HEK293T (cell line): ENCODE measurements around the gene MTERF4.
"Not testable (repeated sequence)": the region's sequence is repeated elsewhere in the genome, so short reads cannot be mapped to it uniquely, and the experiment has no call there.

Experiments
- CTCF ChIA-PET: fragments of 350-600 bp; formaldehyde crosslinking; extraction: SDS; loops from one replicate; lab custom pipeline; 2021; ENCODE audit warnings: antibody characterized with exemption, inconsistent platforms; lab: Yijun Ruan, JAX
- POLR2A ChIA-PET: fragments of 350-600 bp; formaldehyde crosslinking; extraction: SDS; loops from one replicate; lab custom pipeline; 2020; ENCODE audit warnings: antibody characterized with exemption, inconsistent platforms; lab: Yijun Ruan, JAX
- DNase-seq: peaks from one replicate; pipeline ENCODE4 v3.0.0; 2012; ENCODE audit warnings: mixed read lengths; ENCODE audit errors: extremely low spot score
- ARNT ChIP-seq: fragments of 450-650 bp; IDR thresholded peaks from 2 replicates; pipeline ENCODE4 v1.6.1; 2017; ENCODE audit warnings: mild to moderate bottlenecking
- BHLHE40 ChIP-seq: fragments of 450-650 bp; IDR thresholded peaks from 2 replicates; pipeline ENCODE4 v1.6.1; 2016; ENCODE audit warnings: mild to moderate bottlenecking, moderate library complexity, borderline replicate concordance
- CTBP1 ChIP-seq: fragments of 450-650 bp; IDR thresholded peaks from 2 replicates; pipeline ENCODE4 v1.6.1; 2016; ENCODE audit warnings: borderline replicate concordance
- ELF4 ChIP-seq: fragments of 450-650 bp; IDR thresholded peaks from 2 replicates; pipeline ENCODE4 v1.6.1; 2017; ENCODE audit warnings: antibody characterized with exemption
- FOXA1 ChIP-seq: fragments of 450-650 bp; IDR thresholded peaks from 2 replicates; pipeline ENCODE4 v1.6.1; 2016; ENCODE audit warnings: mild to moderate bottlenecking
- FOXK2 ChIP-seq: fragments of 450-650 bp; IDR thresholded peaks from 2 replicates; pipeline ENCODE4 v1.6.1; 2016; ENCODE audit warnings: mild to moderate bottlenecking
- FOXM1 ChIP-seq: fragments of 450-650 bp; IDR thresholded peaks from 2 replicates; pipeline ENCODE4 v1.6.1; 2017; ENCODE audit warnings: mild to moderate bottlenecking, borderline replicate concordance
- HDGF ChIP-seq: fragments of 450-650 bp; IDR thresholded peaks from 2 replicates; pipeline ENCODE4 v1.6.1; 2017; ENCODE audit warnings: antibody characterized with exemption, borderline replicate concordance
- L3MBTL2 ChIP-seq: fragments of 450-650 bp; conservative IDR thresholded peaks from 2 replicates; pipeline ENCODE4 v1.6.1; 2016; ENCODE audit warnings: mild to moderate bottlenecking
- LEF1 ChIP-seq: fragments of 450-650 bp; IDR thresholded peaks from 2 replicates; pipeline ENCODE4 v1.6.1; 2017; ENCODE audit warnings: mild to moderate bottlenecking, borderline replicate concordance
- NFRKB ChIP-seq: fragments of 450-650 bp; IDR thresholded peaks from 2 replicates; pipeline ENCODE4 v1.6.1; 2016; ENCODE audit warnings: mild to moderate bottlenecking, moderate library complexity
- PKNOX1 ChIP-seq: fragments of 450-650 bp; IDR thresholded peaks from 2 replicates; pipeline ENCODE4 v1.6.1; 2016
- SP1 ChIP-seq: fragments of 450-650 bp; IDR thresholded peaks from 2 replicates; pipeline ENCODE4 v1.6.1; 2017
- SUZ12 ChIP-seq: fragments of 450-650 bp; IDR thresholded peaks from 2 replicates; pipeline ENCODE4 v1.6.1; 2016; ENCODE audit warnings: mild to moderate bottlenecking
- TARDBP ChIP-seq: fragments of 450-650 bp; IDR thresholded peaks from 2 replicates; pipeline ENCODE4 v1.6.1; 2016
- ZNF384 ChIP-seq: fragments of 450-650 bp; IDR thresholded peaks from 2 replicates; pipeline ENCODE4 v1.6.1; 2016

Gene MTERF4

GRCh38 chr2:241110089-241110606 lies 8.1 kb upstream of the MTERF4 start:
- ChIA-PET POLR2A (interaction anchor here (0.5 to 1.7 kb wide), 2 partner anchors 8 to 9 kb away, joined by 3 to 6 read pairs; partner anchors contain the start of gene MTERF4), CTCF (no interaction called here)
- DNase-seq = no peak
- TF ChIP-seq L3MBTL2 (no peak), BHLHE40 (no peak), FOXA1 (no peak), LEF1 (no peak), SUZ12 (no peak), SP1 (no peak), NFRKB (no peak), FOXM1 (no peak), ZNF384 (no peak), ELF4 (no peak)

GRCh38 chr2:241109210-241110088 lies 7.4 kb upstream of the MTERF4 start:
- POLR2A ChIA-PET = interaction anchor here (0.5 to 1.7 kb wide), 2 partner anchors 7 to 8 kb away, joined by 3 to 6 read pairs; partner anchors contain the start of gene MTERF4
- TF ChIP-seq CTBP1 = no peak
- no peak for TF ChIP-seq PKNOX1
- TF ChIP-seq LEF1 = no peak
- TF ChIP-seq ELF4 = no peak
- TF ChIP-seq TARDBP = no peak
- no peak for TF ChIP-seq NFRKB
- TF ChIP-seq ARNT = no peak
- TF ChIP-seq ZNF384 = no peak
- TF ChIP-seq BHLHE40 = no peak
- TF ChIP-seq L3MBTL2 = no peak
- TF ChIP-seq FOXA1 = no peak
- CTCF ChIA-PET = no interaction called here
- DNase-seq = no peak

- POLR2A ChIA-PET = no interaction called here
- CTCF ChIA-PET = no interaction called here
- no peak for DNase-seq
- TF ChIP-seq FOXK2 = no peak
- TF ChIP-seq ZNF384 = no peak
- TF ChIP-seq NFRKB = no peak
- no peak for TF ChIP-seq FOXA1
- no peak for TF ChIP-seq BHLHE40
- no peak for TF ChIP-seq SUZ12
- no peak for TF ChIP-seq PKNOX1
- no peak for TF ChIP-seq ELF4
- no peak for TF ChIP-seq ARNT
- TF ChIP-seq L3MBTL2 = no peak
- no peak for TF ChIP-seq HDGF
- no peak for TF ChIP-seq SP1
- TF ChIP-seq FOXM1 = no peak
- no peak for TF ChIP-seq TARDBP
- TF ChIP-seq LEF1 = no peak
- TF ChIP-seq CTBP1 = no peak
Measured at GRCh38 chr2:241108271-241109209, 6.5 kb upstream of the MTERF4 start.

- TF ChIP-seq ZNF384 (no peak), FOXM1 (no peak), ARNT (no peak)
- no peak for DNase-seq
- CTCF ChIA-PET = no interaction called here
- POLR2A ChIA-PET = no interaction called here
Measured at GRCh38 chr2:241107031-241107783, 5.1 kb upstream of the MTERF4 start.

GRCh38 chr2:241105641-241106040 lies 3.6 kb upstream of the MTERF4 start:
- POLR2A ChIA-PET = no interaction called here
- CTCF ChIA-PET = no interaction called here
- TF ChIP-seq FOXK2 (no peak), LEF1 (no peak), L3MBTL2 (no peak), FOXA1 (no peak), NFRKB (no peak), HDGF (no peak), PKNOX1 (no peak), ZNF384 (no peak), FOXM1 (no peak), BHLHE40 (no peak), ELF4 (no peak), SP1 (no peak), ARNT (no peak), SUZ12 (no peak)
- DNase-seq = no peak

- CTCF ChIA-PET, DNase-seq, POLR2A ChIA-PET: not testable (repeated sequence)
Measured at GRCh38 chr2:241104611-241105010, 2.5 kb upstream of the MTERF4 start.
